ENCODE results near the gene KIF23.

Gene KIF23

GRCh38 chr15:69412701-69413100, 1.4 kb upstream of the KIF23 start:
- in situ Hi-C loops (cut with MboI; ENCODE audit: low sequenced_read_pairs, unreplicated experiment) = no loop called here
- no peak for TF ChIP-seq CTCF (IDR thresholded peaks at IDR 0.05; ENCODE audit: borderline replicate concordance, control extremely low read depth, extremely low read depth, insufficient read depth, missing control alignments)
- no peak for DNase-seq (ENCODE audit: low spot score)

- in situ Hi-C loops (cut with MboI; ENCODE audit: low sequenced_read_pairs, unreplicated experiment) = no loop called here
- TF ChIP-seq CTCF (IDR thresholded peaks at IDR 0.05; ENCODE audit: borderline replicate concordance, control extremely low read depth, extremely low read depth, insufficient read depth, missing control alignments) = no peak
- DNase-seq (ENCODE audit: low spot score) = peak; percentile 54
Measured at GRCh38 chr15:69414701-69415167, 585 bp downstream of the KIF23 start.

- no peak for DNase-seq (ENCODE audit: low spot score)
- TF ChIP-seq CTCF (IDR thresholded peaks at IDR 0.05; ENCODE audit: borderline replicate concordance, control extremely low read depth, extremely low read depth, insufficient read depth, missing control alignments) = no peak
- in situ Hi-C loops (cut with MboI; ENCODE audit: low sequenced_read_pairs, unreplicated experiment) = no loop called here
Measured at GRCh38 chr15:69415381-69415780, 1.2 kb downstream of the KIF23 start.

- TF ChIP-seq CTCF (IDR thresholded peaks at IDR 0.05; ENCODE audit: borderline replicate concordance, control extremely low read depth, extremely low read depth, insufficient read depth, missing control alignments) = no peak
- in situ Hi-C loops (cut with MboI; ENCODE audit: low sequenced_read_pairs, unreplicated experiment) = no loop called here
- no peak for DNase-seq (ENCODE audit: low spot score)
Measured at GRCh38 chr15:69417581-69417980, 3.4 kb downstream of the KIF23 start.

GRCh38 chr15:69421498-69421897, 7.3 kb downstream of the KIF23 start:
- TF ChIP-seq CTCF (IDR thresholded peaks at IDR 0.05; ENCODE audit: borderline replicate concordance, control extremely low read depth, extremely low read depth, insufficient read depth, missing control alignments) = no peak
- DNase-seq (ENCODE audit: low spot score) = no peak
- in situ Hi-C loops (cut with MboI; ENCODE audit: low sequenced_read_pairs, unreplicated experiment) = no loop called here

- TF ChIP-seq CTCF (IDR thresholded peaks at IDR 0.05; ENCODE audit: borderline replicate concordance, control extremely low read depth, extremely low read depth, insufficient read depth, missing control alignments) = no peak
- no peak for DNase-seq (ENCODE audit: low spot score)
- in situ Hi-C loops (cut with MboI; ENCODE audit: low sequenced_read_pairs, unreplicated experiment) = no loop called here
Measured at GRCh38 chr15:69422336-69422895, 8.3 kb downstream of the KIF23 start.

Measured in GM13976 (cell line).